OCI-LY7 (cell line): Measurements from ENCODE around the gene FAM170B. TPM values are rescaled to one million over a fixed set of nuclear protein-coding genes. Genes with fewer than 3 reads are reported as not detected.
A peak's percentile ranks its signal among the peaks of the same experiment; 100 is the strongest.

Experiments used
- BruUV-seq: library from RNA; stranded (reverse); fragments of 400-500 nt; replicated peaks from 2 replicates; lab custom pipeline; 2021; lab: Mats Ljungman, UMichigan
- CTCF ChIA-PET: fragments of 300-600 bp; sonication (Branson Sonifier 250); formaldehyde crosslinking; loops from one replicate; lab custom pipeline; 2022; ENCODE audit warnings: antibody characterized with exemption; ENCODE audit not compliant: unreplicated experiment; lab: Charles Lee
- POLR2A ChIA-PET: fragments of 300-600 bp; sonication (Branson Sonifier 250); formaldehyde crosslinking; loops from one replicate; lab custom pipeline; 2022; ENCODE audit warnings: antibody characterized with exemption; lab: Charles Lee
- DNase-seq: peaks from one replicate; pipeline ENCODE4 v3.0.0-alpha.2; 2015; ENCODE audit warnings: low spot score
- H2AFZ ChIP-seq: fragments of 200-600 bp; sonication (generic), shearing (Covaris generic); 2 replicates; pipeline ENCODE4 v1.6.1; 2014; ENCODE audit warnings: mild to moderate bottlenecking, antibody characterized with exemption, low read length, moderate library complexity
- H3K27ac ChIP-seq: fragments of 200-600 bp; sonication (generic); 2 replicates; pipeline ENCODE4 v1.5.1; 2014; ENCODE audit warnings: mixed run types, low read depth, mild to moderate bottlenecking, moderate library complexity, low read length, inconsistent platforms; ENCODE audit not compliant: poor library complexity, severe bottlenecking
- H3K36me3 ChIP-seq: fragments of 200-600 bp; sonication (generic); 2 replicates; pipeline ENCODE4 v1.6.1; 2014; ENCODE audit warnings: mild to moderate bottlenecking, antibody characterized with exemption, low read length, moderate library complexity, mixed read lengths; ENCODE audit not compliant: insufficient read depth
- H3K4me1 ChIP-seq: fragments of 200-600 bp; sonication (generic); 2 replicates; pipeline ENCODE4 v1.5.1; 2014; ENCODE audit warnings: mild to moderate bottlenecking, low read length; ENCODE audit not compliant: insufficient read depth, poor library complexity, severe bottlenecking
- H3K4me2 ChIP-seq: fragments of 200-600 bp; sonication (generic); 2 replicates; pipeline ENCODE4 v1.6.1; 2014; ENCODE audit warnings: mild to moderate bottlenecking, low read length
- H3K4me3 ChIP-seq: fragments of 200-600 bp; sonication (generic); 2 replicates; pipeline ENCODE4 v1.5.1; 2014; ENCODE audit warnings: mild to moderate bottlenecking, low read depth, low read length; ENCODE audit not compliant: poor library complexity, severe bottlenecking
- H3K79me2 ChIP-seq: fragments of 200-600 bp; sonication (generic); 2 replicates; pipeline ENCODE4 v1.6.1; 2016; ENCODE audit warnings: low read depth, mild to moderate bottlenecking, low read length, moderate library complexity, mixed read lengths; ENCODE audit not compliant: insufficient read depth
- H3K9me2 ChIP-seq: fragments of 200-600 bp; sonication (generic); 2 replicates; pipeline ENCODE4 v1.6.1; 2016; ENCODE audit warnings: mild to moderate bottlenecking, low read length, mixed read lengths; ENCODE audit not compliant: insufficient read depth
- H3K9me3 ChIP-seq: fragments of 200-600 bp; sonication (generic); 2 replicates; pipeline ENCODE4 v1.6.1; 2014; ENCODE audit warnings: mild to moderate bottlenecking, mixed run types, low read length, mixed read lengths
- H4K20me1 ChIP-seq: fragments of 200-600 bp; sonication (generic); 2 replicates; pipeline ENCODE4 v1.6.1; 2014; ENCODE audit warnings: mild to moderate bottlenecking, antibody characterized with exemption, low read length, moderate library complexity, mixed read lengths; ENCODE audit not compliant: insufficient read depth
- EZH2phosphoT487 ChIP-seq: fragments of 200-600 bp; sonication (generic); IDR thresholded peaks from 2 replicates; pipeline ENCODE4 v1.6.1; 2018; ENCODE audit warnings: low read depth, borderline replicate concordance, mild to moderate bottlenecking, mixed run types, antibody characterized with exemption, low read length, moderate library complexity, mixed read lengths
- intact Hi-C: fragments of 100-400 bp; cut with micrococcal nuclease; formaldehyde crosslinking; loops from one replicate; pipeline ENCODE4 v1.10.0; 2022; ENCODE audit not compliant: unreplicated experiment
- total RNA-seq, 2 experiments: library from RNA; depleted of rRNA in 1 of 2; stranded (reverse); fragments of >200 nt in 1 of 2; shearing (Covaris generic) in 1 of 2; gene quantifications; 2 replicates each; pipeline ENCODE4 v1.2.3, GENCODE V29; 2014 to 2022
- TF ChIP-seq, protein P1 (sequence below): fragments of 200-600 bp; sonication (generic); conservative IDR thresholded peaks from 2 replicates; pipeline ENCODE4 v1.5.1; 2014; ENCODE audit warnings: mild to moderate bottlenecking, antibody characterized with exemption, low read length, moderate library complexity, mixed read lengths

The FAM170B gene
- total RNA-seq, 2 experiments from 2014 or later: 0.23 to 0.38 TPM

GRCh38 chr10:49179699-49180443 is 46.0 kb upstream of the FAM170B start:
- H3K4me2 ChIP-seq: no peak overlapping the region
- no peaks in the 10 kb centered on the region for H3K36me3 ChIP-seq
- no peaks in the 10 kb centered on the region for H3K79me2 ChIP-seq
- no TSS peak for BruUV-seq
- no peak overlapping the region for H2AFZ ChIP-seq
- no peaks in the 10 kb centered on the region for H4K20me1 ChIP-seq
- DNase-seq: no peak
- H3K4me3 ChIP-seq: no peak overlapping the region
- intact Hi-C loops: no loop called here
- H3K27ac ChIP-seq: no peak overlapping the region
- no peaks in the 10 kb centered on the region for H3K9me3 ChIP-seq
- ChIA-PET POLR2A (interaction anchor here (0.7 to 1.0 kb wide), 2 partner anchors 10 to 89 kb away, joined by 3 read pairs; no protein-coding TSS in a partner anchor), CTCF (no interaction called here)
- no peaks in the 10 kb centered on the region for H3K9me2 ChIP-seq
- TF ChIP-seq, protein P1, sequence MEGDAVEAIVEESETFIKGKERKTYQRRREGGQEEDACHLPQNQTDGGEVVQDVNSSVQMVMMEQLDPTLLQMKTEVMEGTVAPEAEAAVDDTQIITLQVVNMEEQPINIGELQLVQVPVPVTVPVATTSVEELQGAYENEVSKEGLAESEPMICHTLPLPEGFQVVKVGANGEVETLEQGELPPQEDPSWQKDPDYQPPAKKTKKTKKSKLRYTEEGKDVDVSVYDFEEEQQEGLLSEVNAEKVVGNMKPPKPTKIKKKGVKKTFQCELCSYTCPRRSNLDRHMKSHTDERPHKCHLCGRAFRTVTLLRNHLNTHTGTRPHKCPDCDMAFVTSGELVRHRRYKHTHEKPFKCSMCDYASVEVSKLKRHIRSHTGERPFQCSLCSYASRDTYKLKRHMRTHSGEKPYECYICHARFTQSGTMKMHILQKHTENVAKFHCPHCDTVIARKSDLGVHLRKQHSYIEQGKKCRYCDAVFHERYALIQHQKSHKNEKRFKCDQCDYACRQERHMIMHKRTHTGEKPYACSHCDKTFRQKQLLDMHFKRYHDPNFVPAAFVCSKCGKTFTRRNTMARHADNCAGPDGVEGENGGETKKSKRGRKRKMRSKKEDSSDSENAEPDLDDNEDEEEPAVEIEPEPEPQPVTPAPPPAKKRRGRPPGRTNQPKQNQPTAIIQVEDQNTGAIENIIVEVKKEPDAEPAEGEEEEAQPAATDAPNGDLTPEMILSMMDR: no peak
- TF ChIP-seq EZH2phosphoT487: no peak
- peaks cover 16% of the 10 kb centered on the region for H3K4me1 ChIP-seq

- peaks cover 20% of the 10 kb centered on the region for H3K4me1 ChIP-seq
- no peaks in the 10 kb centered on the region for H3K9me3 ChIP-seq
- DNase-seq: no peak
- ChIA-PET POLR2A (interaction anchor here (1.0 kb wide), 2 partner anchors 12 kb away, joined by 3 read pairs; no protein-coding TSS in a partner anchor), CTCF (no interaction called here)
- H3K79me2 ChIP-seq: no peaks in the 10 kb centered on the region
- no peaks in the 10 kb centered on the region for H3K36me3 ChIP-seq
- no peak overlapping the region for H3K4me3 ChIP-seq
- H3K27ac ChIP-seq: no peak overlapping the region
- no peak overlapping the region for H2AFZ ChIP-seq
- H4K20me1 ChIP-seq: no peaks in the 10 kb centered on the region
- no peaks in the 10 kb centered on the region for H3K9me2 ChIP-seq
- TF ChIP-seq, protein P1: no peak
- TF ChIP-seq EZH2phosphoT487: no peak
- peak overlapping the region; percentile 11; the same call in 1 of the 2 replicates for H3K4me2 ChIP-seq
- no TSS peak for BruUV-seq
- intact Hi-C loops: no loop called here
Measured at GRCh38 chr10:49178489-49179471, 45.0 kb upstream of the FAM170B start.
